GOT3 (cell line): ENCODE measurements around the gene XYLT2.
A peak's percentile ranks its signal among the peaks of the same experiment; 100 is the strongest.
"Not testable (repeated sequence)": the region's sequence is repeated elsewhere in the genome, so short reads cannot be mapped to it uniquely, and the experiment has no call there.

Experiments used
- DNase-seq: peaks from one replicate; lab custom pipeline; 2025; ENCODE audit warnings: mixed read lengths; lab: John Stamatoyannopoulos, UW

The XYLT2 gene

DNA sequence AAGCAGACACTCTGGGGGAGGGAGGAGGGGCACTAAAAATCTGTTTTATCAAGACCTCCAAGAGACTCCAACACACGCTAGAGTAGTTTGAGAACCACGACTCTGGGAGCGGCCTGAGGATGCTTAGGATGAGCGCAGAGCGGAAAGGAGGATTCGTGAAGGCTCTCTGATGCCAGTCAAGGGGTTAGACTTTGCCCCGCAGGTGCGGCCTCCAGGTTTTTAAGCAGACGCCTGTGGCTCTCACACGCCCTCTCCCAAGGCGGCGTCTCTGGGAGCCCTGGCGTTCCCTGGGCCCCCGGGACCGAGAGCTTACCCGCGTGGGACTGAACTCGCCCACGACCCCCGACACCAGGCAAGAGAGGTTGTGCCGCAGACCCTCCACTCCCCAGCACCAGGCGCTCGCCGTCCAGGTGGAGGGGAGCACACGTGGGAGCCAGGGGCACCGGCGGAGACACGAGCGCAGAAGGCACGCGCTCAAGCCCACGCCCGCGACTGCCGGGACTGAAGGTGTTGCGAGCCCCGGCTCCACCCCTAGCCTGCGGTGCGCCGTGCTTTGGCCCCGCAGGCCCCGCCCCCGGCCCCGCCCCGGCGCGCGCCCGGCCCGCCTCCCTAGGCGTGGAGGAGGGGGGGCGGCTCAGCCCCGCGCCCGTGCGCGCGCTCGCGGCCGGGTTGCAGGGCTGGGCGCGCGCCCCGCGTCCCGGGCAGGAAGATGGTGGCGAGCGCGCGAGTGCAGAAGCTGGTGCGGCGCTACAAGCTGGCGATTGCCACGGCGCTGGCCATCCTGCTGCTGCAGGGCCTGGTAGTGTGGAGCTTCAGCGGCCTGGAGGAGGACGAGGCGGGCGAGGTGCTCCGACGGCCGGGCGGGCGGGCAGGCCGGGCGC, at the start of gene XYLT2:
Gene XYLT2, plus strand, starts transcription at position 695 of the 881 bp plus-strand sequence. Its CDS starts 15 bp downstream, at position 710.
- peak; percentile 52 for DNase-seq

DNA sequence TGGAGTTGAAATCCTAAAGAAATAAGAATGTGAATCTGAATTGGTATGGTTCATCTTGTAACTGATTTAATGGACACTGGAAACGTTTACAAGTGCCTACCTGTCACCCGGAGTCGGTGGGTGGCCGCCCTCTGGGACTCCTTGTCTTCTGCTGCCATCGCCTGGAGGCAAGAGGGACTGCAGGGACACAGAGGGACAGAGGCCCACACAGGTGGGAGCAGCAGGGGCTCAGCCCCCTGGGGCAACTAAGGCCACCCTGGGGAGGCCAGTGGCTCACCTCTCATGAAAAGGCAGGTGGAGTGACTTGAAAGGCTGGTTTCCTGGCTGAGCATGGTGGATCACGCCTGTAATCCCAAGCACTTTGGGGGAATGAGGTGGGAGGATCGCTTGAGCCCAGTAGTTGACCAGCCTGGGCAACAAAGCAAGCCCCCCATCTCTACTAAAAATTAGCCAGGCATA, 48.5 kb upstream of the XYLT2 start:
- peak; percentile 26 for DNase-seq

DNA sequence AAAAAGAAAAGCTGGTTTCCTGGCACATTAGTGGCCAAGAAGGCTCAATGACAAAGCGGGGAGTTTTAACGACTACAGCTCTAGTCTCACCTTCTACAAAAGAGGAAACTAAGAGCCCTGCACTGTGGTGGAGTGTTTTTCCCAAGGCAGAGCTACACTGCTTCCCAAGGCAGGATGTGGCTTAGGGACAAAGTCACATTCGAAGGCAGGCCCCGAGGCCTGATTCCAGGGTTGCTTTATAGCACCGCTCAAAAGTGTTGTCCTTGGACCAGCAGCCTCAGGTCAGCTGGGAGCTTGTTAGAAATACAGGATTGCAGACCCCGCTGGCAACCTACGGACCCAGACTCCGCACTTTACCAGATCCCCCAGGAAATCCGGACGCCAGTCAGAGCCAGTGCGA, 47.9 kb upstream of the XYLT2 start:
- no peak for DNase-seq

DNA sequence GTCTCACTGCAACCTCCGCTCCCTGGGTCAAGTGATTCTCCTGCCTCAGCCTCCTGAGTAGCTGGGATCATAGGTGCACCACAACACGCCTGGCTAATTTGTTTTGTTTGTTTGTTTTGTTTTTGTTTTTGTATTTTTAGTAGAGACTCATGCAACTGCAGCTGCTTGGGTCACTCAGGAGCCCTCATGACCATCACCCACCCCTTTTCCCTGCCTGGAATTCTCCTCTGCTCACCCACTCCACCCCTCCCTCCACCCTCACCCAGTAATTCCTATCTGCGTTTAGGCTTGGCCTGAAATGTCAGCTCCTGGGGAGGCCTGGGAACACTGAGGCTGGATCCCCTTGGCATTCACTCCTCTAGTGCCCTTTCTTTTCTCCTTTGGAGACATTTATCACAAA, 46.1 kb upstream of the XYLT2 start:
- DNase-seq = no peak

DNA sequence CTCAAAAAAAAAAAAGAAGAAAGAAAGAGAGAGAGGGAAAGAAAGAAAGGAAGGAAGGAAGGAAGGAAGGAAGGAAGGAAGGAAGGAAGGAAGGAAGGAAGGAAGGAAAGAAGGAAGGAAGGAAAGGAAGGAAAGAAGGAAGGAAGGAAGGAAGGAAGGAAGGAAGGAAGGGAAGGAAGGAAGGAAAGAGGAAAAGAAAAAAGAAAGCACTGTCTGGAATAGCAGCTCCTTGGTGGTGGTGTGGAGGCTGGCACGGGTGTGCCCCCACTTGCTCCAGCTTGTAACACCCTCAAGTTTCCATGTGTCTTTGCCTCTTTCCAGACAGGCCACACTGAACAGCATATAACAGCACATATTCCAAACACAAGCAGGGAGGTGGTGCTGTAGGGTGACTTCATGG, 45.1 kb upstream of the XYLT2 start:
- not testable (repeated sequence) for DNase-seq

DNA sequence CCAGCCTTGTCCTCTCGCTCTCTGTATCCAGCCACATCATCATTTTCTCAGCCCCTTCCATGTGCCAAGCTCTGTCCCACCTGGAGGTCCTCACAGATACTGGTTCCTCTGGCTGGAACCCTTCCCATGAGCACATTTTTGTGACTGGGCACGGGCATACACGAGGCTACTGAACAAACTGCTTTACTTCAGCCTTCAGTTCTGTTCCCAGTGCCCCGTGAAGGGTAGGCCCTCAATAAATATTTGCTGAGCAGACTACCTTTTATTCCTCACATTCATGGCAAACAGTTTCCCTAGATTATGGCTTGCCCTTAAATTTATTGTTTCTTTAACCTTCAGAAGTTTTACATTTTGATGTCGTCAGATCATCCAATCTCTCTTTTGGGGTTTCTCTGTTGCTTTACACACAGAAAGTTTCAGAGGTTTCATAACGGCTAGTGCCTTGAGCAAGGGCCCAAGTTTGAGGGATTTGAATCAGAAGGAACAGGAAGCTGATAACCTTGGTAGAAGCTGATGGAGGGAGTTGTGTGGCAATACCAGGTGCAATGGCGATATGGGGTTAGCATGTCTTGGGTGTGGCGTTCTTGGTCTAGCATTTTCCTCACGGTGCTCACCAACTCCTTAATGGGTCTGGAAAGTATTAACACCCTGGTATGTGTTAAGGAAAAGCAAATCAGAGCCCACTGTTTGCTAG, 43.9 kb upstream of the XYLT2 start:
- DNase-seq = no peak

DNA sequence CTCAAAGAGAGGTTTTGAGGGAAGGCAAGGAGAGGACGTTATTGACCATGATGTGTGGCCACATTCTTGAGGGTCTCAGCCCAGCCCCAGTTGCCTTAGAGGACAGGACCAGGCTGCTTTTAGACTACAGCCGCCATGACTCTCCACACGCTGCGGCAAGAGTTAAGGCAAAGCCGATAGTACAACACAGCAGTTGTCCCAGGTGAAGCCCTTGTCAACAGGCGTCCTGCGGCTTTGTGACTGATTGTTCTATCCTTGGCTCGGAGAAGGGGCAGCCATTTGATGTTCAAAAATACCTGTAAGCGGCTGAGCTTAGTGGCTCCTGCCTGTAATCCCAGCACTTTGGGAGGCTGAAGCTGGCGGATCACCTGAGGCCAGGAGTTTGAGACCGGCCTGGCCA, 42.9 kb upstream of the XYLT2 start:
- no peak for DNase-seq

DNA sequence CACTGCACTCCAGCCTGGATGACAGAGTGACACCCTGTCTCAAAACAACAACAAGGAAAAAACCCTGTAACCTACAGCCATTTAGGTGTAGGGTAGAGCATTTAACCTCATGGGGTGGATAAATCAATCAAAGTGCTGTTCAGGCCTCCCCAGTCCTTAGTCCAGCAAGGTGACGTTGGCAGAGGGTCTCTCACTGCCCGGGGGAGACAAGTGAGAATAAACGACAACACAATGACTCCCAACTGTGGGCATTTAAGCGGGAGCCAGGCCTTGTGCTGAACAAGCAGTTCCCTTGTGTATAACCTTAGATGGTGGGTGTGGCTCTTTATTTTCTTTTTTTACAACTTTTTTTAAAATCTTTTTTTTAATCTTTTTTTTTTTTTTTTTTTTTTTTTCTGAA, 42.3 kb upstream of the XYLT2 start:
- no peak for DNase-seq

DNA sequence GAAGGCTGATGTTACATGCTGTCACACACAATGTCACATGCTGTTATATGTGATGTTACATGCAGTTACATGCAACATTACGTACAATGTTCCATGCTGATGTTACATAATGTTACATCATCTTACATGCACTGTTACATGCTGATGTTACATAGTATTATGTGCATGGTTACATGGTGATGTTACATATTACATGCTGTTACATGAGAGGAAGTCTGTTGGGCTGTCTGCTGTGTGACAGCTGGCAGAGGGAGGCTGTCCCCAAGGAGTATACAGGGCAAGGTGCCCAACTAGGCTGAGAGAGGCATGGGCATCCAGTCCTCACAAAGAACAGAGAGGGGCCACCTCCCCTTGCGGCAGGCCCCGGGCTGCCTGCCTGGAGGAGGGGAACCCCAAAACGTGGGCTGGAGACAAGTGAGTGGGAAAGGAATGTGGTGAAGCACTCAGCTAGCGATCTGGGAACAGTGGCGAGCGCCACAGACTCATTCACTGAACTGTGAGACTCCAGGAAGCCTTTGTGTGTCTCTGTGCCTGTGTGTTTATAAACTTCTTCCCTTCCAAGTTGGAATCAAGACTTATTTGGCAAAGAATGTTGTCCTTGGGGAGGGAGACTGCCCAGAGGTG, 41.0 kb upstream of the XYLT2 start:
- no peak for DNase-seq

DNA sequence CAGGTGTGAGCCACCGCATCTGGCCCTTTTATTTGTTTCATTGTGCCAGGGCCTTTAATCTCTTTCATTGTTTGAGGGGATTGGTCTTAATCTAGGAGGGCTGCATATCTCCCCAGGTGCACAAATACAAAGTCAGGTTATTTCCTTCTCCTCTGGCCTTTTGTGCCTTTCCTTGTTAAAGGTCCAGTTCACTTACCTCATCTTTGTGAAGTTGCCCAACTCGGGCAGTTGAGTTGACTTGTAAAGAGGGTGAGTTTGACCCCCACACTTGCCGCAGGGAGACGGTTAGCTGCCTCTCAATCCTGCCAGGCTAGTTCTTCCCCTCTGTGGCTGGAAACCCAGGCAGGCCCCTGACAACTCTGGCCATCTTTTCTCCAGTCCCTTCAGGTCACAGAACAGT, 38.3 kb upstream of the XYLT2 start:
- no peak for DNase-seq

DNA sequence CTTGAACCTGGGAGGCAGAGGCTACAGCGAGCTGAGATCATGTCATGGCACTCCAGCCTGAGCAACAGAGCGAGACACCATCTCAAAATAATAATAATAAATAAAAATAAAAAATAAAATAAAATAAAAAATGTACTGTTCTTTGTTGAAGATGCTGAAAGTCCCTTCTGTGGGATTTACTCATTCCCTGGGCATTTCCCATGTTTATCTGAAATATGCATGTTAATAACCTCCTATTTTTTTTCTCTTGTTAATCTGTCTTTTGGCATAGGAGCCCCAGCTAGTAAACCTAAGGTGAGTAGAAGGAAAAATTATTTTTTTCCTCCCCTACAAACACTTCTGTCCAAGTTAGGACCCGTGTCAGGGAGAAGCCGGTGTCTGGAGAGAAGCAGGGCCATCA, 37.3 kb upstream of the XYLT2 start:
- DNase-seq = no peak

DNA sequence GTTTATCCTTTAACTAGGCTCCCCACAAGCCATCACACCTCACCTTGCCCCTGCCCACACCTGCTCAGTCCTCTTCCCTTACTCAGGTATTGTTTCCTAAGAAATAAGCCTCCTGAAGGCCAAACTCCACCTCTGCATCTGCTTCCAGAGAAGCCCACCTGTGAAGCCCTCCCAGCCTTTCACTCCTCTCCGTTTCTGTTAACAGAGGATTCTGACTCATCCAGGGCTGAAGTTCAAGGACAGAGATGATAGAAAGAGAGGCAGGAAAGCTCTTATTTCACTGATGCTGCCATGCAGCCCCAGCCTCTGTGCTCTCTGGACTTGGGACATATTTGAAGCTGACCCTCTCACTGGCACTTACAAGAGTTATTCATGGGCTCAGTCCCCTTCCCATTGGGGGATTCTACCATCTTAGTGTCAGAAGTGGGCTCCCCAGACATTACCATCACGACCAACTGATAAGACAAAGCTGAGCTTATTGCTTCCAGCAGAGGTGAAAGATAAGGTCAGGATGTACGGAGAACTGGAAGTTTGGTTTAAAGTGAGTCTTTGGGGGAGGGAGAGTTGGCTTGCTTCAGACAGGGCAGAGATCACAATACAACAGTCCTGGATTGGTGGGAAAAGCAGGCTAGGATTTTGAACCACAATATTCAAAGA, 35.3 kb upstream of the XYLT2 start:
- DNase-seq = no peak

DNA sequence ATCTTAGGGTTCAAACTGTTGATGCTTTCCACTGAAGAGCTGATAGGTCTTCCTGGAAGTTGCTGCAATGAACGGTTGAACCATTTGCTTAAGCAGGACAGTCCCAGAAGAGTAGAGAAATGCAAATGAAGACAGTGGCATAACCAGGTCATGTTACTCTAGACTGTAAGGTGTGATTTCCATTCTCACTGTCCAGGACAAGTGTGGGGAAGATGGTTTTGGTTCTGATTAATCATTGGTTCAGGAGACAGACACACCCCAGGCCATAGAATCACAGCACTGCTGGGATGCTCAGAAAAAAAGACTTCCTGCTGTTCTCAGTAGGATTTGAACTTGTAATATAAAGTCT, 34.8 kb upstream of the XYLT2 start:
- DNase-seq = no peak

DNA sequence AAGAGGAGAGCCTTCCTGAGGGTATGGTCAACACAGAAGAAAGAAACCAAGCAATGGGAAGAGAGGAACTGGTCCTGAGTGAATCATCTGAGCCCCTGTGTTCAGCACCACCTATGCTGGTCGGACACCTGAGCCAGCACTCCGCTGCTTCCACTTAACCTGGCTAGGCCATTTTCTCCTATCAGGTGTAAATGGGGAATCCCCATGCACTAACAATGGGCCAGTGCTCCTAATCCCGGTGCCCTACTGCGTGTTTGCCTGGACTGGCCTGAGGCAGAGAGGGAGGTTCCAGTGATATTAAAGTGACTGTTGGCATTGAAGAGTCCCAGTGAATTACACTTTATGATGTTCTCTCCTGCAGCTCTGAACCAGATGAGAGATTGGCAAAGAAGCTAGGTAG, 34.4 kb upstream of the XYLT2 start:
- no peak for DNase-seq

DNA sequence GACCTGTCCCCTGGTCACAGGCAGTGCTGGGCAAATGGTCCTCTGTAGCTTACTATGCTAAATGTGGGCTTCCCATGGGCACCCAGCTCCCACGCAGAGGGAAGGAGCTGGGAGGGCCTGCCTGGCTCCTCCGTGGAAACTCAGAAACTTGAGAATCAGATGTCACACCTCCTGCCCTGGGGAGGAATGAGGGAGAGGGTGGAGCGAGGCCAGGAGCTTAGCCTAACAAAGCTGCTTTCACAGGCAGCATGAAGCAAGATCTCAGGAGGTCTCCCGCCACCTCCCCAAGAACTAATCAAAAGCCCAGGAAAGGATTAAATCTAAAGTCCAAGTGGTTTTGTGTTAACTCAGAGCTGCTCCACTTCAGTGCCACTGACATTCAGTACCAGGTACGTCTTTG, 33.6 kb upstream of the XYLT2 start:
- no peak for DNase-seq

DNA sequence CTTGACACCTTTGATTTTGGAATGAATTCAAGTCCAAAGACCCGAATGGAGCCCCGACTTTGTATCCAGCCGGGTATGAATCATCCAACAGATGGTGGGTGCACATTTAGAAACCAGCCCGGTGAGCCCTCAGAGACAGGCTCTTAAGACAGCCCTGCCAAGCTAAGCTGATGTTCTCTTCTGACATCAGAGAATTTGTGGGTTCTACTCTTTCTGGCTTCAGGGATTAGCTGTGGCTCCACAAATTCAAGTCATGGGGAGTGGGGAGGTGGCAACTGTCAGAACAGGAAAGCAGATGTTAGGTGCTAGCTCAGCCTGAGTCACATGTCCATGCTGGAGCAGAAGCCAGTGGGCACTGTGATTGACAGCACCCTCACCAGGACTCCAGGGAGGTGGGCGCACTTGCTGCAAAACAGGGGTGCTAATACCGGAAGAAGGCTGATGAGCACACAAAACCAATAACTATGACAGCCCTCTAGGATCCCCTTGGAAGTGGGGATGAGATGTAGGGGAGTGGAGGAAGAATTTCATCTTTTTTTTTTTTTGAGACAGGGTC, 31.4 kb upstream of the XYLT2 start:
- DNase-seq = no peak

DNA sequence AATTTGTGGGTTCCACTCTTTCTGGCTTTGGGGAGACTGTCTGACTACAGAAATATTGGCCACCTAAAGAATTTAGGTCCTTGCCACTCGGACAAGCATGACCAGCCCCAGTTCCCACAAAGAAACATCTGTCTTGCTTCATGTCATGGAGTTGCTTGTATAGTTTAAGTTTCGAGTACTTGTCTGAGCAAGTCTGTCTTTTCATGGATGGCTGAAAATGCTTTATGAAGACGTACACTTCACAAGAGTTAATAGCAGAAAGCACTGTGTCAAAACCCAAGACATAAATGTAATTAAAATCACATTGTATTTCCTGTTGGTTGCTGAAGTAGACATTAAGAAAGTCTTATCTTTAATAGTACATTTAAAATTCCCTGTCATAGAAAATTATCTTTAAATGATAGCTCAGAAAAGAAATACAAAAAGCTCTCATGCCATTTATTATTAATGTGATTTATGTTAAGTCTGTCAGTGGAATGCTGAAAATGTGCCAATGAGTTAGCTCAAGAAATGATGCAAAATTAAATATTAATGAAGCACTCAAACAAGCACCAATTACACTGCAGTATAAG, 29.8 kb upstream of the XYLT2 start:
- DNase-seq = no peak

DNA sequence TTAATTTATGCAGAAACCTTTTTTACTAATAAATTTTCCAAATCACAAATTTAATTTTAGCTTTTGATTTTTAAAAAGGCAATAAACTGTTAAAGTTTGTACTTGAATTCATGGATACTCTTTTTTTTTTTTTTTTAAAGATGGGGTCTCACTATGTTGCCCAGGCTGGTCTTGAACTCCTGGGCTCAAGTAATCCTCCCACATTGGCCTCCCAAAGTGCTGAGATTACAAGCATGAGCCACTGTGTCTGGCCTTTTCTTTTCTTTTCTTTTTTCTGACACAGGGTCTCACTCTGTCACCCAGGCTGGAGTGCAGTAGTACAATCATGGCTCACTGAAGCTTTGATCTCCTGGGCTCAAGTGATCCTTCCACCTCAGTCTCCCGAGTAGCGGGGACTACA, 29.3 kb upstream of the XYLT2 start:
- not testable (repeated sequence) for DNase-seq

DNA sequence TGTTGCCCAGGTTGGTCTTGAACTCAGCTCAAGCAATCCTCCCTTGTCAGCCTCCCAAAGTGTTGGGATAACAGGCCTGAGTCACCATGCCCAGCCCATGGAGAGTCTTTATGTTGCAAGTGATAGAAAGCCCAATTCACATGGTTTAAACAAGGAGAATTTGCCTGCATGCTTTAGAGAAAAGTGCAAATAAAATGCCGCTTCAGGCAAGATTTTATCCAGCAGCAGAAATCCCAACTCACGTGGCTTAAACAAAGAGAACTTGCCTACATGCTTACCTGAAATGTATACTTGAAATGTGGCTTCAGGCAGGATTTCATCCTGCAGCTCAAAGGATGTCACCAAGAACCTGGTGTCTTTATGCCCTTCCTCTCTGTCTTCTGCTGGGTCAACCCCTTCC, 28.8 kb upstream of the XYLT2 start:
- no peak for DNase-seq

DNA sequence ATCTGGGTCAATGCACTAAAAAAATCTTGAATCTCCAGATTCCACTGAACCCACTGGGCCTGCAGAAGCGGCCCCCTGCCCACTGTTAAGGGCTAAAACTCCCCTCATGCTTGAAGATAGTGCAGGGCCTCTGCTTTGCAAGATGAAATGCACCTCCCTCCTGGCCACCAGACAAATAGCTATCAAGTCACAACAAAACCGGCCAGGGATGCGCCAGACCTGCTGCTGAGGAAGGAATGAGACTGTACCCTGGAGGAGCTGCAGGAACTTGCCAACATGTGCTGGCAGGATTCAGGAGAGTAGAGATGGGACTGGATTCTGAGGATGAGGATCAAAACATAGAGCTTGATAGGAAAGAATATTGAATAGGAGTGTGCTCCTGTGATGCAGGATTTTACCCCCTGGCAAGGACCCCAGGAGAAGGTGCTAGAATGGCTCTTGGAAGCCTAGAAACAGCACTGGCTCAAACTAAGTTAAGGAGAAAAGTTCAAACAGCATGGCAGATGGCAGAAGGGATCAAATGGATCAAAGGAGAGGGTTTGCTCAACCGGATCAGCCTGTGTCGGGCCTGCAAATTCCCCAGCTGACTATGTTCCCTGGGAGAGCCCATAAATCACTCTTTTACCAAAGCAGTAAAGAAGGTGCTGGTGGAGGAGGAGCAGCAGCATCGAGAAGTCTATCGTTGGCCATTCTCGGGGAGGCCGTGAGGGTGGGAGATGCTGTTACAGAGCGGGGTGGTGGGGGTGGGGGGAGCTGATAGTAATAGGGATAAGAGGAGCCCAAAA, 27.2 kb upstream of the XYLT2 start:
- no peak for DNase-seq
